Activated CD4-positive, alpha-beta T cell treated with anti-CD3 and anti-CD28 coated beads for 24 hours (primary cell): ENCODE results near the gene RPGRIP1.
A peak's percentile ranks its signal among the peaks of the same experiment; 100 is the strongest.
"Not testable (repeated sequence)": the region's sequence is repeated elsewhere in the genome, so short reads cannot be mapped to it uniquely, and the experiment has no call there.

Source experiments
- DNase-seq, 2 donors: peaks; one replicate each; pipeline ENCODE4 v3.0.0-alpha.2; 2020; ENCODE audit warnings: low read depth in 2 of 2

Gene RPGRIP1

GRCh38 chr14:21299562-21300130 is 19.8 kb downstream of the RPGRIP1 start:
- DNase-seq = no peak

DNA sequence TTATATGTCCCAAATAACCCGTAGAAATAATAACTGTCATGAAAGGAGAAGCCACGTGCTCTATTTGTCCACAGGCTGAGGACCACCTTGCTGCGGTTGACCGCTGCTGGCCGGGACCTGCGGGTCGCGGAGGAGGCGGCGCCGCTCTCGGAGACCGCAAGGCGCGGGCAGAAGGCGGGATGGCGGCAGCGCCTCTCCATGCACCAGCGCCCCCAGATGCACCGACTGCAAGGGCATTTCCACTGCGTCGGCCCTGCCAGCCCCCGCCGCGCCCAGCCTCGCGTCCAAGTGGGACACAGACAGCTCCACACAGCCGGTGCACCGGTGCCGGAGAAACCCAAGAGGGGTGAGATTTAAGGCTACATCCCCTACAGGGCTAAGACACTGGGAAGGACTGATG is 21.0 kb downstream of the RPGRIP1 start:
- DNase-seq = peak; percentile 7 to 13

- no peak for DNase-seq
Measured at GRCh38 chr14:21302013-21302835, 22.3 kb downstream of the RPGRIP1 start.

DNA sequence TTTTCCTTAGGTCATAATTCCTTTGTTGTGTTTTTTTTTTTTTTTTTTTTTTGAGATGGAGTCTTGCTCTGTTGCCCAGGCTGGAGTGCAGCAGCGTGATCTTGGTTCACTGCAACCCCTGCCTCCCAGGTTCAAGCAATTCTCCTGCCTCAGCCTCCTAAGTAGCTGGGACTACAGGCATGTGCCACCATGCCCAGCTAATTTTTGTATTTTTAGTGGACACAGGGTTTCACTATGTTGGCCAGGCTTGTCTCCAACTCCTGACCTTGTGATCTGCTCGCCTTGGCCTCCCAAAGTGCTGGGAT is 22.9 kb downstream of the RPGRIP1 start:
- not testable (repeated sequence) for DNase-seq

- DNase-seq = no peak
Measured at GRCh38 chr14:21307637-21308036, 27.8 kb downstream of the RPGRIP1 start.

DNA sequence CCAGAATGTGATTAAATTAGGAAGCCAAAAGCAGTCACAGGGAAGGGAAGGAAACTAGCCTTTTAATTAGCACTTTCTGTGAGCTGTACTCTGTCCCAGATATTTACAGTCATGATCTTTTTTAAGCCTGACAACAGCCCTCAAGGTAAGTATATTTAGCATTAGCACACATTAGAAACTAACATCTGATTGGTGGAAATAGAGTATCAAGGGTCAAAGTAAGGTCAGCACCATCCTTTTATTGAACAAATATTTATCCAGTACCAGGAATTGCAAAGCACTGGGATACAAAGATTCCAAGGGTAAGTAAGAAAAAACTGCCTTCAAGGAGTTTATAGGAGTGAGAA is 28.2 kb downstream of the RPGRIP1 start:
- no peak for DNase-seq

DNA sequence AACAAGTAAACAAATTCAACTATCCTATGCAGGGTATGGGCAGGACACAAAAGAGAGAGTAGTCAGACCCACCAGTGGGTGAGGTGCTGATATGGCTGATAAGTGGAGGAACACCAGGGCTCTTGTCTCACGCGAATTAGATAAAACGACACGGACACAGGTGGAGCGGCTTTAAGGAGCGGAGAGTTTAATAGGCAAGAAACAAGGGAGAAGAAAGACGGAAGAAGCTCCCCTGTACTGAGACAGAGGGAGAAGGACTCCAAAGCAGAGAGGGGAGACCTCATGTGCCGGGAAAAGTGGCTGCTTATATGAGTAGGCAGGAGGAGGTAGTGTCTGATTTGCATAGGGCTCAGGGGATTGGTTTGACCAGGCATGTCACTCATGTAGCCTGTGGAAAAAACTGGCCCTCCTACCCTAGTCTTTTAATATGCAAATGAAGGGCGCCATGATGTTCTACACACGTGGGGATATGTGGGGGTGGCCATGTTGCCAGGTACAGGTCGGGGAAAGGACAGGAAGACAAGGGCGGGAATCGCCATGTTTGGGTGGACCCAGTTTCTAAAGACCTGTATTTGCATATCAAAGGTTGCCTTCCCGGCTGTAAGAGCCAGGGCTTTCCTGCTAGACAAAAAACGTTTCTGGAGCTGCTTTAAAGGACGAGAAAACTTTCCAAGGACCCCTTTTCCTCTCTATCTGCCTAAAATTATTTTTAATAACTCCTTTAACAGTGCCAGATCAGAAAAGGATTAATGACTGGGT is 28.8 kb downstream of the RPGRIP1 start:
- DNase-seq = peak; percentile 59 to 68

- DNase-seq = no peak
Measured at GRCh38 chr14:21309238-21309636, 29.4 kb downstream of the RPGRIP1 start.

DNA sequence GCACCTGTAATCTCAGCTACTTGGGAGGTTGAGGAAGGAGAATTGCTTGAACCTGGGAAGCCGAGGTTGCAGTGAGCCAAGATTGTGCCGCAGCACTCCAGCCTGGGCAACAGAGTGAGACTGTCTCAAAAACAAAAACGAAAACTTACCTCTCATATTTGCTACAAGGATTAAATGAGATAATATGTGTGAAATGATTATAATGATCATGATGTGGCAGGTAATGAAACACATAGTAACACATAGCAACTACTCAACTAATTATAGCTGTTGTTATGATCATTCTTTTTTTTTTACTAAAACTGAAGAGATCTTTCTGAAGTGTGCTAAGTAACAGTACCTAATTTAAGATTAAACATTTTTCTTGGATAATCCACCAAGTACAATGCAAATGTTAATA is 30.1 kb downstream of the RPGRIP1 start:
- no peak for DNase-seq

GRCh38 chr14:21311614-21312013 is 31.7 kb downstream of the RPGRIP1 start:
- DNase-seq = no peak

- DNase-seq = no peak
Measured at GRCh38 chr14:21313512-21313911, 33.6 kb downstream of the RPGRIP1 start.

- DNase-seq = no peak
Measured at GRCh38 chr14:21317398-21317797, 37.5 kb downstream of the RPGRIP1 start.

- no peak for DNase-seq
Measured at GRCh38 chr14:21320913-21321312, 41.0 kb downstream of the RPGRIP1 start.

DNA sequence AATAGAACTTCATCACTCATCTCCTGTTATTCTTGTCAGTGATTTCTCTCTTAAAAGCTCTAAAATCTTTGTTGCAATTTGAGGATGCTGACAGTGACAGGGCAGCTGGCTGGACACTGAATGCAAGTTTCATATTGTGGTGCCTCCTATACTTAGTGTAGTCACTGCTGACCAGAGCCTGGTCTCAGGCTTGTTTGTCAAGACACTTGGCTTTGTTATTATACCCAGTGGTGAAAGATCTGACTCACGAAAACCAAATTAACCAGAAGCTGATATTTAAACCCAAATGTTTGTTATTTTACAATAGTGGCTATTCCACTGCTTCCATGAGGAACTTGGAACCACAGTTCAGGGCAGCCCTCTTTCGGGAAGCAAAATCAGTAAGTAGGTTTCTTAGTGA is 42.8 kb downstream of the RPGRIP1 start:
- DNase-seq = no peak

DNA sequence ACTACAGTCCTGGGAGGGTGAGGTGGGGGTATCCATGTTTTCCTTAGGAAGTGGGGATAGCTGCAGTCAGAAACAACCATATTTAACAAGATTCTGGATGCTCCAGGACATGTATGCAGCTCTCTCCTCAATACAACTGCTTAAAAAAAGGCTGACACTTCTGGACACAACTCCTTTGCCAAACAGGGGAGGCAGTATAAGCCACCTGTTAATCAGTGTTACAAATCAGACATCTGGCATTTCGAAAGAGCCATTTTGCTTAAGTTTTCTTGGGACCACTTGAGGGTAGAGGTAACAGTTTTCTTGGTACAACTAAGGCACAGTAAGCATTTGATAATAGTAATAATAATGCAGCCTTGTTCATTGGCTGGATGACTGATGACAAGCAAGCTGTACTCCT is 47.1 kb downstream of the RPGRIP1 start:
- DNase-seq = no peak
